Liver (tissue), 9 donors: ENCODE results near the gene PLCL1. TPM values are rescaled to one million over a fixed set of nuclear protein-coding genes. Genes with fewer than 3 reads are reported as not detected.

Experiments
- DNase-seq: peaks from one replicate; pipeline ENCODE4 v3.0.0-alpha.2; 2017; ENCODE audit warnings: low spot score
- H3K27ac ChIP-seq, 2 donors: one replicate each; pipeline ENCODE4 v1.7.0; 2013; ENCODE audit warnings: inconsistent platforms in 2 of 2, low read length in 2 of 2, control low read depth in 1 of 2, low read depth in 1 of 2, mild to moderate bottlenecking in 1 of 2
- H3K27me3 ChIP-seq, 4 donors: one replicate each; pipeline versions ENCODE4 v1.6.1 to v1.7.0; 2013; ENCODE audit warnings: low read length in 3 of 4, inconsistent platforms in 1 of 4, mild to moderate bottlenecking in 1 of 4, moderate library complexity in 1 of 4; ENCODE audit not compliant: control insufficient read depth in 4 of 4, insufficient read depth in 4 of 4
- H3K36me3 ChIP-seq, 4 donors: one replicate each; pipeline versions ENCODE4 v1.6.1 to v1.7.0; 2013; ENCODE audit warnings: low read length in 3 of 4, mild to moderate bottlenecking in 3 of 4, low read depth in 1 of 4, moderate library complexity in 1 of 4; ENCODE audit not compliant: control insufficient read depth in 4 of 4, insufficient read depth in 3 of 4
- H3K4me1 ChIP-seq, 4 donors: one replicate each; pipeline versions ENCODE4 v1.6.1 to v1.7.0; 2013; ENCODE audit warnings: low read length in 3 of 4, mild to moderate bottlenecking in 3 of 4, moderate library complexity in 1 of 4; ENCODE audit not compliant: control insufficient read depth in 4 of 4, insufficient read depth in 4 of 4
- H3K4me3 ChIP-seq, 3 donors: one replicate each; pipeline versions ENCODE4 v1.6.1 to v1.7.0; 2013; ENCODE audit warnings: low read length in 3 of 3, control low read depth in 1 of 3, low read depth in 1 of 3, mild to moderate bottlenecking in 1 of 3
- H3K9ac ChIP-seq, 2 donors: one replicate each; pipeline ENCODE4 v1.7.0; 2013; ENCODE audit warnings: low read length in 2 of 2, mild to moderate bottlenecking in 2 of 2, moderate library complexity in 2 of 2, control low read depth in 1 of 2, low read depth in 1 of 2
- H3K9me3 ChIP-seq, 4 donors: one replicate each; pipeline versions ENCODE4 v1.6.1 to v1.7.0; 2013; ENCODE audit warnings: low read length in 3 of 4; ENCODE audit not compliant: control insufficient read depth in 4 of 4
- FOXA1 ChIP-seq: IDR thresholded peaks from 2 replicates; pipeline ENCODE4 v1.6.1; 2016; ENCODE audit warnings: antibody characterized with exemption
- GABPA ChIP-seq, 2 donors: IDR thresholded peaks in 1 of 2; conservative IDR thresholded peaks in 1 of 2; 2 replicates each; pipeline ENCODE4 v1.6.1; 2016; ENCODE audit warnings: antibody characterized with exemption in 2 of 2, mild to moderate bottlenecking in 1 of 2, moderate library complexity in 1 of 2
- HNF4A ChIP-seq, 2 donors: conservative IDR thresholded peaks; 2 replicates each; pipeline ENCODE4 v1.6.1; 2016; ENCODE audit warnings: antibody characterized with exemption in 2 of 2, mild to moderate bottlenecking in 2 of 2
- JUND ChIP-seq, 2 donors: IDR thresholded peaks; 2 replicates each; pipeline ENCODE4 v1.6.1; 2016; ENCODE audit warnings: antibody characterized with exemption in 2 of 2
- NR2F2 ChIP-seq: IDR thresholded peaks from 2 replicates; pipeline ENCODE4 v1.6.1; 2016; ENCODE audit warnings: antibody characterized with exemption
- RAD21 ChIP-seq, 2 donors: IDR thresholded peaks; 2 replicates each; pipeline ENCODE4 v1.6.1; 2016; ENCODE audit warnings: antibody characterized with exemption in 2 of 2, mild to moderate bottlenecking in 2 of 2
- RXRA ChIP-seq, 2 donors: IDR thresholded peaks; 2 replicates each; pipeline ENCODE4 v1.6.1; 2017 to 2018; ENCODE audit warnings: antibody characterized with exemption in 2 of 2, mild to moderate bottlenecking in 1 of 2
- SP1 ChIP-seq: IDR thresholded peaks from 2 replicates; pipeline ENCODE4 v1.6.1; 2018; ENCODE audit warnings: antibody characterized with exemption, mild to moderate bottlenecking
- TAF1 ChIP-seq: conservative IDR thresholded peaks from 2 replicates; pipeline ENCODE4 v1.6.1; 2016; ENCODE audit warnings: antibody characterized with exemption, mild to moderate bottlenecking
- YY1 ChIP-seq: IDR thresholded peaks from 2 replicates; pipeline ENCODE4 v1.6.1; 2016; ENCODE audit warnings: antibody characterized with exemption, mild to moderate bottlenecking
- ZBTB33 ChIP-seq: IDR thresholded peaks from 2 replicates; pipeline ENCODE4 v1.6.1; 2016; ENCODE audit warnings: antibody characterized with exemption
- polyA plus RNA-seq, 2 donors: library from polyadenylated mRNA; stranded (reverse) in 1 of 2; unstranded in 1 of 2; fragments of 200-250 nt in 1 of 2; fragments of >200 nt in 1 of 2; fragmentation: Nextera tagmentation in 1 of 2; extraction: Ambion mirVana in 1 of 2; gene quantifications; one replicate each; pipeline versions ENCODE4 v1.2.1 to v1.2.3, GENCODE V29; 2013 to 2015
- total RNA-seq, 2 donors: library from RNA; depleted of rRNA; stranded (reverse); fragments of >200 nt; gene quantifications; one replicate each; pipeline ENCODE4 v1.2.3, GENCODE V29; 2014
- TF ChIP-seq, protein P1 (sequence below): IDR thresholded peaks from 2 replicates; pipeline ENCODE4 v1.6.1; 2016; ENCODE audit warnings: antibody characterized with exemption, mild to moderate bottlenecking
- TF ChIP-seq, protein P2 (sequence below): IDR thresholded peaks from 2 replicates; pipeline ENCODE4 v1.6.1; 2016; ENCODE audit warnings: antibody characterized with exemption
- TF ChIP-seq, protein P3 (sequence below): IDR thresholded peaks from 2 replicates; pipeline ENCODE4 v1.6.1; 2016; ENCODE audit warnings: antibody characterized with exemption
- TF ChIP-seq, protein P4 (sequence below): fragments of 150-350 bp; IDR thresholded peaks from 2 replicates; pipeline ENCODE4 v1.5.1; 2017; ENCODE audit warnings: improper control_type of control experiment, low read depth, low read length; ENCODE audit not compliant: missing input control
- donor health status: healthy.
- donor health status: healthy.
- donor health status: healthy.
- donor health status: healthy.
- donor health status: healthy.

Gene PLCL1
- total and polyA plus RNA-seq, 4 donors = 0.08 to 0.59 (median 0.31) TPM

- TF ChIP-seq TAF1 (no peak), NR2F2 (no peak), RAD21 (IDR thresholded peaks at IDR 0.05) (no peak)
- TF ChIP-seq, protein P1, sequence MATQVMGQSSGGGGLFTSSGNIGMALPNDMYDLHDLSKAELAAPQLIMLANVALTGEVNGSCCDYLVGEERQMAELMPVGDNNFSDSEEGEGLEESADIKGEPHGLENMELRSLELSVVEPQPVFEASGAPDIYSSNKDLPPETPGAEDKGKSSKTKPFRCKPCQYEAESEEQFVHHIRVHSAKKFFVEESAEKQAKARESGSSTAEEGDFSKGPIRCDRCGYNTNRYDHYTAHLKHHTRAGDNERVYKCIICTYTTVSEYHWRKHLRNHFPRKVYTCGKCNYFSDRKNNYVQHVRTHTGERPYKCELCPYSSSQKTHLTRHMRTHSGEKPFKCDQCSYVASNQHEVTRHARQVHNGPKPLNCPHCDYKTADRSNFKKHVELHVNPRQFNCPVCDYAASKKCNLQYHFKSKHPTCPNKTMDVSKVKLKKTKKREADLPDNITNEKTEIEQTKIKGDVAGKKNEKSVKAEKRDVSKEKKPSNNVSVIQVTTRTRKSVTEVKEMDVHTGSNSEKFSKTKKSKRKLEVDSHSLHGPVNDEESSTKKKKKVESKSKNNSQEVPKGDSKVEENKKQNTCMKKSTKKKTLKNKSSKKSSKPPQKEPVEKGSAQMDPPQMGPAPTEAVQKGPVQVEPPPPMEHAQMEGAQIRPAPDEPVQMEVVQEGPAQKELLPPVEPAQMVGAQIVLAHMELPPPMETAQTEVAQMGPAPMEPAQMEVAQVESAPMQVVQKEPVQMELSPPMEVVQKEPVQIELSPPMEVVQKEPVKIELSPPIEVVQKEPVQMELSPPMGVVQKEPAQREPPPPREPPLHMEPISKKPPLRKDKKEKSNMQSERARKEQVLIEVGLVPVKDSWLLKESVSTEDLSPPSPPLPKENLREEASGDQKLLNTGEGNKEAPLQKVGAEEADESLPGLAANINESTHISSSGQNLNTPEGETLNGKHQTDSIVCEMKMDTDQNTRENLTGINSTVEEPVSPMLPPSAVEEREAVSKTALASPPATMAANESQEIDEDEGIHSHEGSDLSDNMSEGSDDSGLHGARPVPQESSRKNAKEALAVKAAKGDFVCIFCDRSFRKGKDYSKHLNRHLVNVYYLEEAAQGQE = no peak
- TF ChIP-seq, protein P2, sequence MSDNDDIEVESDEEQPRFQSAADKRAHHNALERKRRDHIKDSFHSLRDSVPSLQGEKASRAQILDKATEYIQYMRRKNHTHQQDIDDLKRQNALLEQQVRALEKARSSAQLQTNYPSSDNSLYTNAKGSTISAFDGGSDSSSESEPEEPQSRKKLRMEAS = no peak
These were observed 309.7 kb downstream of the PLCL1 start (continued) for GRCh38 chr2:198114064-198114463.

DNA sequence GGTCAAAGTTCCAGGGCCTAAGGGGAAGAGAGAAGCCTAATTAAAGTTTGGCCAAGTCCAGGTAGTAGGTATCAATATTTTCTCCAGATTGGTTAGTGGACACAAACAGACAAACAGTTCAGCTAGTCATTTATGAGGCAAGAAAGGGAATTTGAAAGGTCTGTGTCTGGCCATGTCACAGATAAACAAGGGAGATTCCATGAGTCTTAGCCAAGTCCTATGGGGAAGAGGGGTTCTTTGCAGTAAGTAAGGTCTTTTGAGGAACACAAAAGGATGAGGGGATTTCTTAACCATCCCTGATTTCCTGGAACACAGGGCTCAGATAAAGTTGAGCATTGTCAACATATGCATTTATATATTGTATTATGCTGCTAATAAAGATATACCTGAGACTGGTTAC, 310.8 kb downstream of the PLCL1 start:
- Histone ChIP-seq H3K4me3 (no peak overlapping the region), H3K9me3 (no peaks in the 10 kb centered on the region), H3K9ac (no peak overlapping the region), H3K4me1 (no peaks in the 10 kb centered on the region), H3K36me3 (no peaks in the 10 kb centered on the region), H3K27me3 (no peaks in the 10 kb centered on the region), H3K27ac (no peak overlapping the region)
- no peak for DNase-seq
- no peak for TF ChIP-seq SP1
- no peak for TF ChIP-seq TAF1
- no peak for TF ChIP-seq RXRA (IDR thresholded peaks at IDR 0.05)
- no peak for TF ChIP-seq RAD21 (IDR thresholded peaks at IDR 0.05)
- no peak for TF ChIP-seq YY1
- TF ChIP-seq, protein P1 = no peak
- no peak for TF ChIP-seq ZBTB33
- TF ChIP-seq, protein P3, sequence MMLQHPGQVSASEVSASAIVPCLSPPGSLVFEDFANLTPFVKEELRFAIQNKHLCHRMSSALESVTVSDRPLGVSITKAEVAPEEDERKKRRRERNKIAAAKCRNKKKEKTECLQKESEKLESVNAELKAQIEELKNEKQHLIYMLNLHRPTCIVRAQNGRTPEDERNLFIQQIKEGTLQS = no peak
- no peak for TF ChIP-seq FOXA1
- TF ChIP-seq JUND (IDR thresholded peaks at IDR 0.05) = no peak
- TF ChIP-seq GABPA (IDR thresholded peaks at IDR 0.05 in 1 of 2, conservative IDR thresholded peaks at IDR 0.05 in 1 of 2) = no peak
- no peak for TF ChIP-seq HNF4A (conservative IDR thresholded peaks at IDR 0.05)
- TF ChIP-seq, protein P4, sequence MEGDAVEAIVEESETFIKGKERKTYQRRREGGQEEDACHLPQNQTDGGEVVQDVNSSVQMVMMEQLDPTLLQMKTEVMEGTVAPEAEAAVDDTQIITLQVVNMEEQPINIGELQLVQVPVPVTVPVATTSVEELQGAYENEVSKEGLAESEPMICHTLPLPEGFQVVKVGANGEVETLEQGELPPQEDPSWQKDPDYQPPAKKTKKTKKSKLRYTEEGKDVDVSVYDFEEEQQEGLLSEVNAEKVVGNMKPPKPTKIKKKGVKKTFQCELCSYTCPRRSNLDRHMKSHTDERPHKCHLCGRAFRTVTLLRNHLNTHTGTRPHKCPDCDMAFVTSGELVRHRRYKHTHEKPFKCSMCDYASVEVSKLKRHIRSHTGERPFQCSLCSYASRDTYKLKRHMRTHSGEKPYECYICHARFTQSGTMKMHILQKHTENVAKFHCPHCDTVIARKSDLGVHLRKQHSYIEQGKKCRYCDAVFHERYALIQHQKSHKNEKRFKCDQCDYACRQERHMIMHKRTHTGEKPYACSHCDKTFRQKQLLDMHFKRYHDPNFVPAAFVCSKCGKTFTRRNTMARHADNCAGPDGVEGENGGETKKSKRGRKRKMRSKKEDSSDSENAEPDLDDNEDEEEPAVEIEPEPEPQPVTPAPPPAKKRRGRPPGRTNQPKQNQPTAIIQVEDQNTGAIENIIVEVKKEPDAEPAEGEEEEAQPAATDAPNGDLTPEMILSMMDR = no peak
- TF ChIP-seq, protein P2 = no peak
